Endothelial cell of umbilical vein (primary cell): Measurements from ENCODE around the gene TM2D1. TPM values are rescaled to one million over a fixed set of nuclear protein-coding genes. Genes with fewer than 3 reads are reported as not detected.

Experiments
- BruUV-seq: library from RNA; stranded (reverse); fragments of 400-500 nt; replicated peaks from 2 replicates; lab custom pipeline; 2021; lab: Mats Ljungman, UMichigan
- CTCF ChIA-PET: fragments of 300-600, 350-600 bp; sonication (Branson Sonifier 250); formaldehyde crosslinking; loops from one replicate; lab custom pipeline; 2021; ENCODE audit warnings: antibody characterized with exemption, inconsistent platforms; lab: Charles Lee
- POLR2A ChIA-PET: fragments of 300-600, 350-600 bp; sonication (Branson Sonifier 250); formaldehyde crosslinking; loops from one replicate; lab custom pipeline; 2021; ENCODE audit warnings: antibody characterized with exemption, inconsistent platforms; lab: Charles Lee
- DNase-seq: peaks from one replicate; pipeline ENCODE4 v3.0.0-alpha.2; 2011; ENCODE audit warnings: low read depth, low spot score
- FAIRE-seq: peaks from 2 replicates; lab custom pipeline; 2011; peaks lifted over from hg19 to GRCh38; lab: Jason Lieb, UNC
- H2AFZ ChIP-seq: 2 replicates; pipeline ENCODE4 v1.6.0; 2012; ENCODE audit warnings: low read depth, low read length, control low read depth, inconsistent platforms
- H3K27ac ChIP-seq: 2 replicates; pipeline ENCODE4 v1.5.1; 2011; ENCODE audit warnings: low read depth, mild to moderate bottlenecking, control low read depth, low read length, moderate library complexity; ENCODE audit not compliant: insufficient read depth
- H3K27me3 ChIP-seq, 2 experiments: 2 replicates each; pipeline versions ENCODE4 v1.6.0 to v1.6.1; 2011; ENCODE audit warnings: low read length in 2 of 2, mixed read lengths in 1 of 2; ENCODE audit not compliant: control insufficient read depth in 2 of 2, insufficient read depth in 2 of 2
- H3K36me3 ChIP-seq, 2 experiments: 2 replicates in 1 of 2; 3 replicates in 1 of 2; pipeline ENCODE4 v1.5.1; 2011; ENCODE audit warnings: low read length in 2 of 2, mild to moderate bottlenecking in 1 of 2, moderate library complexity in 1 of 2; ENCODE audit not compliant: control insufficient read depth in 2 of 2, insufficient read depth in 2 of 2; ENCODE audit errors: extremely low read depth in 1 of 2
- H3K4me1 ChIP-seq: 3 replicates; pipeline ENCODE4 v1.5.1; 2011; ENCODE audit warnings: mild to moderate bottlenecking, low read length; ENCODE audit not compliant: control insufficient read depth, insufficient read depth; ENCODE audit errors: extremely low read depth
- H3K4me2 ChIP-seq: 2 replicates; pipeline ENCODE4 v1.6.1; 2011; ENCODE audit warnings: low read length, control low read depth, mixed read lengths; ENCODE audit not compliant: insufficient read depth
- H3K4me3 ChIP-seq, 3 experiments: fragments of 200-600 bp in 1 of 3; sonication (generic), shearing (Covaris generic) in 1 of 3; replicated peaks in 1 of 3; 2 replicates each; pipeline ENCODE4 v1.5.1; 2011 to 2016; ENCODE audit warnings: control low read depth in 3 of 3, low read length in 3 of 3, mild to moderate bottlenecking in 2 of 3, inconsistent platforms in 1 of 3, low read depth in 1 of 3, moderate library complexity in 1 of 3; ENCODE audit not compliant: insufficient read depth in 1 of 3
- H3K79me2 ChIP-seq: 2 replicates; pipeline ENCODE4 v1.6.0; 2012; ENCODE audit warnings: low read length, inconsistent platforms; ENCODE audit not compliant: control insufficient read depth, insufficient read depth
- H3K9ac ChIP-seq: replicated peaks from 2 replicates; pipeline ENCODE3; 2011; ENCODE audit warnings: low read length, control low read depth; ENCODE audit not compliant: insufficient read depth; ENCODE audit errors: extremely low read depth
- H3K9me1 ChIP-seq: replicated peaks from 3 replicates; pipeline ENCODE4 v1.6.0; 2011; ENCODE audit warnings: mild to moderate bottlenecking, low read length; ENCODE audit not compliant: control insufficient read depth, insufficient read depth; ENCODE audit errors: extremely low read depth
- H3K9me3 ChIP-seq: replicated peaks from 2 replicates; pipeline ENCODE4 v1.5.1; 2012; ENCODE audit warnings: low read length, inconsistent platforms; ENCODE audit not compliant: control insufficient read depth, insufficient read depth
- H4K20me1 ChIP-seq: replicated peaks from 2 replicates; pipeline ENCODE3; 2011; ENCODE audit warnings: mild to moderate bottlenecking, low read length; ENCODE audit not compliant: control insufficient read depth, insufficient read depth; ENCODE audit errors: extremely low read depth
- EZH2 ChIP-seq: IDR thresholded peaks from 2 replicates; pipeline ENCODE4 v1.6.1; 2012; ENCODE audit warnings: borderline replicate concordance, low read depth, mild to moderate bottlenecking, moderate library complexity, low read length, inconsistent platforms; ENCODE audit not compliant: severe bottlenecking
- FOS ChIP-seq: IDR thresholded peaks from 2 replicates; pipeline ENCODE4 v1.6.1; 2011; ENCODE audit warnings: mild to moderate bottlenecking, low read length, moderate library complexity, borderline replicate concordance; ENCODE audit not compliant: insufficient read depth
- GATA2 ChIP-seq: IDR thresholded peaks from 2 replicates; pipeline ENCODE4 v1.7.0; 2011; ENCODE audit warnings: low read depth, mild to moderate bottlenecking, moderate library complexity, mixed read lengths, low read length; ENCODE audit not compliant: insufficient read length, insufficient read depth
- JUN ChIP-seq: IDR thresholded peaks from 2 replicates; pipeline ENCODE4 v1.6.1; 2011; ENCODE audit warnings: borderline replicate concordance, low read depth; ENCODE audit not compliant: insufficient read length, insufficient read depth
- POLR2A ChIP-seq: IDR thresholded peaks from 2 replicates; pipeline ENCODE4 v1.6.1; 2012; ENCODE audit warnings: low read depth, mild to moderate bottlenecking, control low read depth, low read length
- dilution Hi-C: fragments of 300-500 bp; cut with MboI; formaldehyde crosslinking; loops from one replicate; pipeline ENCODE4 v1.15.0; 2019; ENCODE audit warnings: low sequenced_read_pairs; ENCODE audit not compliant: extremely low pct_ligation_motif_present
- intact Hi-C: fragments of 100-400 bp; cut with micrococcal nuclease; formaldehyde crosslinking; loops from one replicate; pipeline ENCODE4 v1.10.0; 2022
- polyA plus RNA-seq, 4 experiments: library from polyadenylated mRNA; depleted of rRNA in 3 of 4; stranded (reverse) in 3 of 4; unstranded in 1 of 4; fragments of >200 nt; gene quantifications; 2 replicates each; pipeline versions ENCODE4 v1.2.1 to v1.2.3, GENCODE V29; 2011 to 2012; ENCODE audit warnings: missing spikeins in 1 of 4
- total RNA-seq: library from RNA; stranded (reverse); gene quantifications from 2 replicates; pipeline ENCODE4 v1.2.3, GENCODE V29; 2021
- TF ChIP-seq, protein P1 (sequence below): IDR thresholded peaks from 2 replicates; pipeline ENCODE4 v1.6.1; 2011; ENCODE audit not compliant: insufficient read depth, insufficient read length
- TF ChIP-seq, protein P2 (sequence below), 2 donors: IDR thresholded peaks; 1 replicate in 1 of 2; 2 replicates in 1 of 2; pipeline ENCODE4 v1.5.1; 2011; ENCODE audit warnings: low read length in 2 of 2, mild to moderate bottlenecking in 2 of 2, moderate library complexity in 2 of 2, control low read depth in 1 of 2, inconsistent platforms in 1 of 2, low read depth in 1 of 2; ENCODE audit not compliant: insufficient read depth in 1 of 2; ENCODE audit errors: extremely low read depth in 1 of 2

Gene TM2D1
- total and polyA plus RNA-seq, 2 donors (not counting 3 experiments of a cell fraction or from before 2014, with no cell fraction given) = 37.5 to 50.0 TPM

DNA sequence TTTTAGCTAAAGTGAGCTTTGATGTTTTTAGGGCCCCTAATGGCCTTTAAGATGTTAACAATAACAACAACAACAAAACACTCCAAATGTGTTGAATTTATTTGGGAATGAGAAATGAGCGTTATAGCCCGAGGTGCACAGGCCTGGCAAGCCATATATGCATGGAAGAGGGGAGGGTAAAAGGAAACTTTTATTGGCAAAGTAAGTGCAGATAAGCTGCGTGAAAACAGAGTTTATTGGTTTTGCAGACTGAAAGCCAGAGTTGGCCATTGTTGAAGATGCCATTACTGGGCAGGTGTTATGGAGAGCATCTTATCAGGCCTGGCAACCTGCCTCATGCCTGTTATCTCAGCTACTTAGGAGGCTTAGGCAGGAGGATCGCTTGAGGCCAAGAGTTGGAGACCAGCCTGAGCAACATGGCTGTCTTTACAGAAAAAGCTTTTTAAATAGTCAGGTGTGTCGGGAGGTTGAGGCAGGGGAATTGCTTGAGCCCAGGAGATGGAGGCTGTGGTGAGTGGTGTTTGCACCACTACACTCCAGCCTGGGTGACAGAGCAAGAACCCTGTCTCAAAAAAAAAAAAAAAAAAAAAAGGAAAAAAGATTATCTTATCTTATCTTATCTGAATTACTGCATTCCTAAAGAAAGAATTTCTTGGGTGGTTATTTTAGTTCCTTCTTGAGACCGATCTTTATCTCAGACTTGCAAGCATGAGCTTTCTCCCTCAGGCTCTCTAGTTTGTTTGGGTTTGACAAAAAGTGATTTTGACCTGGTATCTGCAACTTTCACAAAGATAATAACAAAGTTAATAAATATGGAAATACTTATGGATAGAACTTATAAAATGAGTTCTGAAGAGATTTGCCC lies 19.0 kb upstream of the TM2D1 start:
- Histone ChIP-seq H3K27me3 (no peaks in the 10 kb centered on the region), H2AFZ (no peak overlapping the region), H3K9me1 (no peaks in the 10 kb centered on the region), H3K4me1 (no peaks in the 10 kb centered on the region), H3K4me3 (no peak overlapping the region), H3K4me2 (no peak overlapping the region), H3K79me2 (no peaks in the 10 kb centered on the region), H3K36me3 (no peaks in the 10 kb centered on the region), H3K9me3 (no peaks in the 10 kb centered on the region), H3K27ac (no peak overlapping the region), H3K9ac (no peak overlapping the region), H4K20me1 (no peaks in the 10 kb centered on the region)
- TF ChIP-seq EZH2 (no peak), GATA2 (peak; percentile 8)
- TF ChIP-seq, protein P1, sequence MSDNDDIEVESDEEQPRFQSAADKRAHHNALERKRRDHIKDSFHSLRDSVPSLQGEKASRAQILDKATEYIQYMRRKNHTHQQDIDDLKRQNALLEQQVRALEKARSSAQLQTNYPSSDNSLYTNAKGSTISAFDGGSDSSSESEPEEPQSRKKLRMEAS = no peak
- no TSS peak for BruUV-seq
- DNase-seq (no peak), FAIRE-seq (peak; percentile 12)
- dilution Hi-C loops (no loop called here), intact Hi-C loops (loop anchor here (5.0 kb wide), 1 partner anchor 98 kb away; no protein-coding TSS in a partner anchor)
- ChIA-PET CTCF (interaction anchor here (1.1 to 1.2 kb wide), 2 partner anchors 14 to 47 kb away, joined by 3 to 4 read pairs; no protein-coding TSS in a partner anchor), POLR2A (interaction anchor here (0.6 to 1.7 kb wide), 2 partner anchors 11 to 19 kb away, joined by 4 to 6 read pairs; partner anchors contain the start of gene TM2D1)

DNA sequence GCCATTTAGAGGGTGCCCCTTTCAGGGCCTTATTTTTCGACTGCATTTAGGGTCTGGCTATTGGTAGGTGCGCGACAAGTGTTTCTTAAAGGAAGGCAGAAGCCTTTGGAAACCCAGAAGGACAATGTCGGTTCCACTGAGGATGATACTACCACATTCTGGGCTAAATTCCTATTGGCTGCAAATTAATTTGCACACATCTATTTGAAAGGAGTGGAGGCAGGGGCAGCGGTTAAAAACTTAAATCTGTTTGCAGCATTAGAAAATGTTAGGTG lies 18.4 kb upstream of the TM2D1 start:
- no peaks in the 10 kb centered on the region for H3K27me3 ChIP-seq
- no peaks in the 10 kb centered on the region for H3K9me3 ChIP-seq
- H3K36me3 ChIP-seq = no peaks in the 10 kb centered on the region
- peak overlapping the region; percentile 88 for H3K9ac ChIP-seq
- no peak overlapping the region for H3K27ac ChIP-seq
- no peaks in the 10 kb centered on the region for H3K9me1 ChIP-seq
- H3K4me3 ChIP-seq = peak overlapping the region in 2 of 3 experiments; percentile 47 to 76
- TSS peak; percentile 51 for BruUV-seq
- DNase-seq = no peak
- H4K20me1 ChIP-seq = no peaks in the 10 kb centered on the region
- no peak for FAIRE-seq
- peak overlapping the region; percentile 22 for H3K4me2 ChIP-seq
- no peaks in the 10 kb centered on the region for H3K4me1 ChIP-seq
- POLR2A ChIA-PET = interaction anchor here (1.7 kb wide), 1 partner anchor 18 kb away, joined by 6 read pairs; the partner anchor contains the start of gene TM2D1
- CTCF ChIA-PET = interaction anchor here (1.1 kb wide), 1 partner anchor 14 kb away, joined by 4 read pairs; no protein-coding TSS in a partner anchor
- intact Hi-C loops (loop anchor here (5.0 kb wide), 1 partner anchor 99 kb away; no protein-coding TSS in a partner anchor), dilution Hi-C loops (no loop called here)
- no peaks in the 10 kb centered on the region for H3K79me2 ChIP-seq
- no peak for TF ChIP-seq GATA2
- no peak for TF ChIP-seq EZH2
- TF ChIP-seq JUN = no peak
- no peak for TF ChIP-seq POLR2A
- TF ChIP-seq FOS = no peak
- TF ChIP-seq, protein P1 = no peak
- TF ChIP-seq, protein P2, sequence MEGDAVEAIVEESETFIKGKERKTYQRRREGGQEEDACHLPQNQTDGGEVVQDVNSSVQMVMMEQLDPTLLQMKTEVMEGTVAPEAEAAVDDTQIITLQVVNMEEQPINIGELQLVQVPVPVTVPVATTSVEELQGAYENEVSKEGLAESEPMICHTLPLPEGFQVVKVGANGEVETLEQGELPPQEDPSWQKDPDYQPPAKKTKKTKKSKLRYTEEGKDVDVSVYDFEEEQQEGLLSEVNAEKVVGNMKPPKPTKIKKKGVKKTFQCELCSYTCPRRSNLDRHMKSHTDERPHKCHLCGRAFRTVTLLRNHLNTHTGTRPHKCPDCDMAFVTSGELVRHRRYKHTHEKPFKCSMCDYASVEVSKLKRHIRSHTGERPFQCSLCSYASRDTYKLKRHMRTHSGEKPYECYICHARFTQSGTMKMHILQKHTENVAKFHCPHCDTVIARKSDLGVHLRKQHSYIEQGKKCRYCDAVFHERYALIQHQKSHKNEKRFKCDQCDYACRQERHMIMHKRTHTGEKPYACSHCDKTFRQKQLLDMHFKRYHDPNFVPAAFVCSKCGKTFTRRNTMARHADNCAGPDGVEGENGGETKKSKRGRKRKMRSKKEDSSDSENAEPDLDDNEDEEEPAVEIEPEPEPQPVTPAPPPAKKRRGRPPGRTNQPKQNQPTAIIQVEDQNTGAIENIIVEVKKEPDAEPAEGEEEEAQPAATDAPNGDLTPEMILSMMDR (IDR thresholded peaks at IDR 0.05; ENCODE audit: extremely low read depth in 1 of 2, insufficient read depth in 1 of 2, low read depth in 1 of 2, low read length in 2 of 2) = no peak
- H2AFZ ChIP-seq = peak overlapping the region; percentile 99
